Thyroid gland (tissue), 4 donors: ENCODE results near the gene EMP2. TPM values are rescaled to one million over a fixed set of nuclear protein-coding genes. Genes with fewer than 3 reads are reported as not detected.
"Not testable (repeated sequence)": the region's sequence is repeated elsewhere in the genome, so short reads cannot be mapped to it uniquely, and the experiment has no call there.

ENCODE experiments used
- DNase-seq, 2 donors: peaks; one replicate each; pipeline ENCODE4 v3.0.0-alpha.2; 2019
- H3K27ac ChIP-seq, 3 donors: fragments of 200-600 bp; sonication (generic); 1 replicate in 2 of 3; 2 replicates in 1 of 3; pipeline ENCODE4 v1.5.1; 2016 to 2019; ENCODE audit warnings: mild to moderate bottlenecking in 1 of 3, moderate library complexity in 1 of 3
- H3K27me3 ChIP-seq: fragments of 200-600 bp; sonication (generic); one replicate; pipeline ENCODE4 v1.5.1; 2019
- H3K36me3 ChIP-seq, 2 donors: fragments of 200-600 bp; sonication (generic); one replicate each; pipeline ENCODE4 v1.5.1; 2016 to 2019
- H3K4me1 ChIP-seq, 2 donors: fragments of 200-600 bp; sonication (generic); one replicate each; pipeline ENCODE4 v1.5.1; 2017 to 2019
- H3K4me3 ChIP-seq, 3 donors: fragments of 200-600 bp; sonication (generic); replicated peaks in 1 of 3; 1 replicate in 2 of 3; 2 replicates in 1 of 3; pipeline ENCODE4 v1.5.1; 2016; ENCODE audit warnings: mild to moderate bottlenecking in 1 of 3
- H3K9me3 ChIP-seq: fragments of 200-600 bp; sonication (generic); one replicate; pipeline ENCODE4 v1.5.1; 2017
- POLR2A ChIP-seq, 2 donors: fragments of 450-650 bp; IDR thresholded peaks; one replicate each; pipeline ENCODE4 v1.6.1; 2017; ENCODE audit warnings: antibody characterized with exemption in 2 of 2, mild to moderate bottlenecking in 2 of 2, moderate library complexity in 1 of 2
- WGBS, 2 donors: methylation state at CpG; one replicate each; pipeline ENCODE4 v1.1.5; 2017; 5-methylcytosine and 5-hydroxymethylcytosine counted together
- intact Hi-C: fragments of 100-400 bp; cut with DNase I; formaldehyde crosslinking; loops from one replicate; pipeline ENCODE4 v1.15.1; 2023
- total RNA-seq, 4 donors: library from RNA; depleted of rRNA; stranded (reverse); fragments of >200 nt; gene quantifications; one replicate each; pipeline ENCODE4 v1.2.3, GENCODE V29; 2016
- TF ChIP-seq, protein P1 (sequence below), 6 experiments: fragments of 200-600 bp in 3 of 6; fragments of 450-650 bp in 3 of 6; sonication (generic) in 3 of 6; IDR thresholded peaks; one replicate each; pipeline ENCODE4 v1.5.1; 2016 to 2019; ENCODE audit warnings: antibody characterized with exemption in 6 of 6, mild to moderate bottlenecking in 2 of 6, inconsistent platforms in 1 of 6, moderate library complexity in 1 of 6

EMP2 gene
- total RNA-seq, 4 donors from 2014 or later: 17.9 to 37.5 (median 23.1) TPM

DNA sequence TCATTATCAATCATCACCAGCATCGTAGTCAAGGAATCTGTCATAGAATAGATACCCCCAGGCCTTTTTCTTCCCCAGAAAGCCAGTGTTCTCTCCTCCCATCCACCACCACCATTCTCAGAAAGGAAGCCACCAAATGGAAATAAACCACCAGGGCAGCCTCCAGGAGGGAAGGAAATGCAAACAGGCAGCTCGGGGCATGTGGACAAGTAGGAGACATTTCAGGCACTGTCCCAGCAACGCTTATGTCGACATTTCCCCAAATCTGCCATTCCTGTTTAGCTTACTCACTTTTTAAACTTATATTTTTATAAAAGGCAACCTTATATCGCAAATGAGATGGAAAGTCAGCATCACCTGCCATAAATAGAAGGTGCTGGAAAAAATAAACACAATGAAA, 15.8 kb downstream of the EMP2 start:
- no peak for DNase-seq
- Histone ChIP-seq H3K4me3 (no peak overlapping the region), H3K27me3 (no peaks in the 10 kb centered on the region), H3K9me3 (no peaks in the 10 kb centered on the region), H3K4me1 (peaks cover under 1 to 9% of the 10 kb centered on the region in 2 donors), H3K36me3 (no peaks in the 10 kb centered on the region), H3K27ac (peak overlapping the region in 2 of 3 donors; percentile 30 to 53)
- TF ChIP-seq, protein P1, sequence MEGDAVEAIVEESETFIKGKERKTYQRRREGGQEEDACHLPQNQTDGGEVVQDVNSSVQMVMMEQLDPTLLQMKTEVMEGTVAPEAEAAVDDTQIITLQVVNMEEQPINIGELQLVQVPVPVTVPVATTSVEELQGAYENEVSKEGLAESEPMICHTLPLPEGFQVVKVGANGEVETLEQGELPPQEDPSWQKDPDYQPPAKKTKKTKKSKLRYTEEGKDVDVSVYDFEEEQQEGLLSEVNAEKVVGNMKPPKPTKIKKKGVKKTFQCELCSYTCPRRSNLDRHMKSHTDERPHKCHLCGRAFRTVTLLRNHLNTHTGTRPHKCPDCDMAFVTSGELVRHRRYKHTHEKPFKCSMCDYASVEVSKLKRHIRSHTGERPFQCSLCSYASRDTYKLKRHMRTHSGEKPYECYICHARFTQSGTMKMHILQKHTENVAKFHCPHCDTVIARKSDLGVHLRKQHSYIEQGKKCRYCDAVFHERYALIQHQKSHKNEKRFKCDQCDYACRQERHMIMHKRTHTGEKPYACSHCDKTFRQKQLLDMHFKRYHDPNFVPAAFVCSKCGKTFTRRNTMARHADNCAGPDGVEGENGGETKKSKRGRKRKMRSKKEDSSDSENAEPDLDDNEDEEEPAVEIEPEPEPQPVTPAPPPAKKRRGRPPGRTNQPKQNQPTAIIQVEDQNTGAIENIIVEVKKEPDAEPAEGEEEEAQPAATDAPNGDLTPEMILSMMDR (IDR thresholded peaks at IDR 0.05): no peak
- no peak for TF ChIP-seq POLR2A (IDR thresholded peaks at IDR 0.05)
- intact Hi-C loops: no loop called here
- WGBS, 2 donors: 69 to 79% methylated on average over 5 of the region's 5 CpGs

DNA sequence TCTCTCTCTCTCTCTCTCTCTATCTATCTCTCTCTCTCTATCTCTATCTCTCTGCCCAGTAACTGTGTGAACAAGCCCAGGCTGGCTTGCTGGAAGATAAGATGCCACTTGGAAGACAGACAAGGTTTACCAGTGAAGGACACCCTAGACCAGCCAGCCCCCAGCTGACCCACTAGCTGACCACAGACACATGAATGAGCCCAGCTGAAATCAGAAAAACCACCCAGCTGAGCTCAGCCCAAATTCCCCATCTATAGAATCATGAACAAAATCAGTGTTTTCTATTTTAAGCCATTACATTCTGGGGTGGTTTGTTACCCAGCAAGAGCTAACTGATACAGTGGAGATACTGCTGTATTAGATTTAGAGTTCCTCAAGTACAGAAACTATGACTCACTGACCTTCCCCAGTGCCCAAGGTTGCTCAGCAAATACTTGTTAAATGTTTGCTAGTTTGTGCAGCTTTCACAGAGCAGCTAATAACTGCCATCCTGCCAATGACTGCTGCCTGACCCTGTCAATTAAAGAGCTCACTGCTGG, 18.0 kb downstream of the EMP2 start:
- Histone ChIP-seq H3K36me3 (no peaks in the 10 kb centered on the region), H3K27ac (no peak overlapping the region), H3K27me3 (no peaks in the 10 kb centered on the region), H3K9me3 (no peaks in the 10 kb centered on the region), H3K4me3 (no peak overlapping the region), H3K4me1 (peaks cover 15 to 29% of the 10 kb centered on the region in 2 donors)
- intact Hi-C loops: no loop called here
- no peak for DNase-seq
- no peak for TF ChIP-seq POLR2A (IDR thresholded peaks at IDR 0.05)
- TF ChIP-seq, protein P1 (IDR thresholded peaks at IDR 0.05): no peak

DNA sequence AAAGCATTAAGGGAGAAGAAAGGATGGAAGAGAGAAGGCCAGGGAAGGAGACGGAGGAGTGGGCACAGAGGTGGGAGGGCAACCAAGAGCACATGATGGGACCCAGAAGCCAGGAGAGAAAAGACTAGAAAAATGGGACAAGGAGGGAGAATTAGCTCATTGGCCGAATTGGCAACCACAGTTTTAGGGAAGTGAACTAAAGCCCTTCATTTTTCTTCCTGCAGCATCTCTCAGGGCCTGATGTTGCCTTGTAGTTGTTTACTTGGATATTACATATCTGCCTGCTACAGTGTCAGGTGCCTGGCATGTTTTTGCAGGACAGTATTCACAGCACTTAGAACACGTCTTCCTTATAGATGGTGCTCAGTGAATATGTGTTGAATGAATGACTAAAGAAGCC, 19.0 kb downstream of the EMP2 start:
- H3K4me1 ChIP-seq: peaks cover 16 to 34% of the 10 kb centered on the region in 2 donors
- intact Hi-C loops: no loop called here

DNA sequence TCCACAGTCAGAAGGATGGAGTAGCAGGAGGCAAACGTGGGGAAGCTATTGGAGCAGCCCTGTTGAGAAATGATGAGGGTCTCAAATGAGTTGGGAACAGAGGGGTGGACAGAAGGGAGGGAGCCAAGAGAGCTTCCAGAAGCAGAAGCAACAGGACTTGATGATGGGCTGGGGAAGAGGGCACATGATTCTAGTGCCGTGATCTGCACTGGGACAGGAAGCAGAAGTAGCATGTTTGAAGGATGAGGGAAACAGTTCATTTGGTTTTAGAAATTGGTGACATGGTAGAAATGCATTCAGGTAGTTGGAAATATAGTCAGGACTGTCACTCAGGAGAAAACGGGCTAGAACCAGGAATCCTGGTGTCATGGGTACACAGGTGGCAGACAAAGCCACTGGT, 19.4 kb downstream of the EMP2 start:
- DNase-seq: no peak
- TF ChIP-seq POLR2A (IDR thresholded peaks at IDR 0.05): no peak
- TF ChIP-seq, protein P1 (IDR thresholded peaks at IDR 0.05): no peak
- Histone ChIP-seq H3K9me3 (no peaks in the 10 kb centered on the region), H3K27me3 (no peaks in the 10 kb centered on the region), H3K36me3 (no peaks in the 10 kb centered on the region), H3K4me1 (peaks cover 16 to 34% of the 10 kb centered on the region in 2 donors), H3K4me3 (no peak overlapping the region), H3K27ac (peak overlapping the region in 1 of 3 donors; percentile 17)
- intact Hi-C loops: no loop called here
- WGBS, 2 donors: 78 to 93% methylated on average over 3 of the region's 3 CpGs

More for the DNA sequence above, 19.0 kb downstream of the EMP2 start:
- Histone ChIP-seq H3K36me3 (no peaks in the 10 kb centered on the region), H3K27ac (peak overlapping the region in 1 of 3 donors; percentile 17), H3K4me3 (no peak overlapping the region), H3K27me3 (no peaks in the 10 kb centered on the region), H3K9me3 (no peaks in the 10 kb centered on the region)
- TF ChIP-seq POLR2A (IDR thresholded peaks at IDR 0.05): no peak
- TF ChIP-seq, protein P1 (IDR thresholded peaks at IDR 0.05): no peak
- DNase-seq: no peak
- 85 to 93% methylated on average over 3 of the region's 3 CpGs for WGBS, 2 donors

DNA sequence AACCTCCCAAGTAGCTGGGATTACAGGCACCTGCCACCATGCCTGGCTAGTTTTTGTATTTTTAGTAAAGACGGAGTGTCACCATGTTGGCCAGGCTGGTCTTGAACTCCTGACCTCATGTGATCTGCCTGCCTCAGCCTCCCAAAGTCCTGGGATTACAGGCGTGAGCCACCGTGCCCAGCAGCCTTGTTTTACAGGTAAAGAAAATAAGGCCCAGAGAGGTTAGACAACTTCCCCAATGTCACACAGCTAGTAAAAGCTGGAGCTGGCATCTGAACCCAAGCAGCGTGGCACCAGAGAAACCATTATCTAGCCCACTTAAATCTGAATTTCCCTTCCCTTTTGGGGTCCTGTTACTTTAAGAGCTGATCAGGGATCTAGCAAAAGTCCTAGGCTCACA, 20.6 kb downstream of the EMP2 start:
- 89 to 94% methylated on average over 4 of the region's 4 CpGs for WGBS, 2 donors
- intact Hi-C loops: not testable (repeated sequence)

More for the DNA sequence above, 20.6 kb downstream of the EMP2 start:
- not testable (repeated sequence) for H3K4me3 ChIP-seq, H3K36me3 ChIP-seq, H3K9me3 ChIP-seq, H3K27me3 ChIP-seq, DNase-seq
- peaks cover 16 to 34% of the 10 kb centered on the region in 2 donors for H3K4me1 ChIP-seq
- peak overlapping the region in 2 of 3 donors; percentile 68 to 69 for H3K27ac ChIP-seq
